ENCODE measurements around the gene CYB5B. TPM values are rescaled to one million over a fixed set of nuclear protein-coding genes. Genes with fewer than 3 reads are reported as not detected.
A peak's percentile ranks its signal among the peaks of the same experiment; 100 is the strongest.

The CYB5B gene, protein sequence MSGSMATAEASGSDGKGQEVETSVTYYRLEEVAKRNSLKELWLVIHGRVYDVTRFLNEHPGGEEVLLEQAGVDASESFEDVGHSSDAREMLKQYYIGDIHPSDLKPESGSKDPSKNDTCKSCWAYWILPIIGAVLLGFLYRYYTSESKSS
- total RNA-seq (2014; rRNA removed; shearing (Covaris generic); ENCODE audit: low replicate concordance): 119 and 138 TPM in 2 replicates

- peak; percentile 98 for DNase-seq (ENCODE audit: low read depth)
- in situ Hi-C loops (cut with HindIII; ENCODE audit: low pct_unique_long_range_greater_than_20kb, low sequenced_read_pairs): no loop called here
These were observed at the start of gene CYB5B for GRCh38 chr16:69424053-69424934. TSS of gene CYB5B (plus strand) at chr16:69424619. CDS start at chr16:69424684, 65 bp downstream.

DNA sequence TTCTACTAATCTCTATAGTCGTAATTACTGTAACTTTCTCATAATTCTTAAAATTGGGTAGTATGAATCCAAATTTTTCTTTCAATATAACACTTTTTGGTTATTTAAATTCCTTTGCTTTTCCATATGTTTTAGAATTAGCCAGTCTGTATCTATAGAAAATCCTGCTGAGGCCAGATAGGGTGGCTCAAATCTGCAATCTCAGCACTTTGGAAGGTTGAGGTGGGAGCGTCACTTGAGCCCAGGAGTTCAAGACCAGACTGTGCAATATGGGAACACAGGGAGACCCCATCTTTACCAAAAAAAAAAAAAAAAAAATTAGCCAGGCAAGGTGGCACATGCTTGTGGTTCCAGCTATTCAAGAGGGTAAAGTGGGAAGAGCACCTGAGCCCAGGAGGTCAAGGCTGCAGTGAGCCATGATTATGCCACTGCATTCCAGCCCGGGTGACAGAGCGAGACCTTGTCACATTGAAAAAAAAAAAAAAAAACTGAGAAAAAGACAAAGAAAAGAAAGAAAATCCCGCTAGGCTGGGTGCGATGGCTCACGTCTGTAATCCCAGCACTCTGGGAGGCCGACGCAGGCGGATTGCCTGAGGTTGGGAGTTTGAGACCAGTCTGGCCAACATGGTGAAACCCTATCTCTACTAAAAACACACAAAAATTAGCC is 47.9 kb upstream of the CYB5B start:
- no peak for DNase-seq (ENCODE audit: low read depth)
- in situ Hi-C loops (cut with HindIII; ENCODE audit: low pct_unique_long_range_greater_than_20kb, low sequenced_read_pairs): no loop called here

- in situ Hi-C loops (cut with HindIII; ENCODE audit: low pct_unique_long_range_greater_than_20kb, low sequenced_read_pairs): no loop called here
- DNase-seq (ENCODE audit: low read depth): no peak
These were observed 46.4 kb upstream of the CYB5B start for GRCh38 chr16:69378036-69378435.

- no peak for DNase-seq (ENCODE audit: low read depth)
- in situ Hi-C loops (cut with HindIII; ENCODE audit: low pct_unique_long_range_greater_than_20kb, low sequenced_read_pairs): no loop called here
These were observed 45.7 kb upstream of the CYB5B start for GRCh38 chr16:69378760-69379159.

DNA sequence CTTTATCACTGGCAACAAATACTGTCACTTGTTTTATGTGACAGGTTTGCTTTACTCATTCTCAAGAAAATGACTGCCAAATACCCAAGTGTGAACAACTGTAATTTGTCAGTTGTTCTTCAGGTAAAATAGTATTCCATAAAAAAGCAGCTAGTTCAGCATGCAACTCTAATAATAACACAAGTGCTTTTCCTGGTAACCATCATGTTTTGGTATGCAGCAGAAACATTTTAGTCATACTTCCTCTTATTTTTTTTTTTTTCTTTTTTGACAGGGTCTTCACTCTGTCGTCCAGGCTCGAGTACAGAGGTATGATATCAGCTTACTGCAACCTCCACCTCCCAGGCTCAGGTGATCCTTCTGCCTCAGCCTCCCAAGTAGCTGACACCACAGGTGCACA is 43.2 kb upstream of the CYB5B start:
- in situ Hi-C loops (cut with HindIII; ENCODE audit: low pct_unique_long_range_greater_than_20kb, low sequenced_read_pairs): no loop called here
- DNase-seq (ENCODE audit: low read depth): no peak

DNA sequence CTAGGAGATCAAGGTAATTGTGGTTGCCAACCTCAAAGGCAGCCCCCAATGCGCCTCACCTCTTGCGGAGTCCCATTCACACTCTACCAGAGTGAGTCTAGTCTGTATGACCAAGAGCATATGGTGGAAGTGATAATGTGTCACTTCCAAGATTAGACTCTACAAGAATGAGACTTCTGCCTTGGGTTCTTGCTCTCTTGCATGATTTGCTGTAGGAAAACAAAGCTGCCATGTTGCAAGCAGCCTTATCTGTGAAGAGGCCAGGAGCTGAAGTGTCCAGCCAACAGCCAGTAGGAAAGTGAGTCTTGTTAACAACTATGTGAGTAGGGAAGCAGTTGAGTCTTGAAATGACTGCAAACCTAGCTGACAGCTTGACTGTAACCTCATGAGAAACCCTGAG is 42.0 kb upstream of the CYB5B start:
- in situ Hi-C loops (cut with HindIII; ENCODE audit: low pct_unique_long_range_greater_than_20kb, low sequenced_read_pairs): no loop called here
- DNase-seq (ENCODE audit: low read depth): no peak

- DNase-seq (ENCODE audit: low read depth): no peak
- in situ Hi-C loops (cut with HindIII; ENCODE audit: low pct_unique_long_range_greater_than_20kb, low sequenced_read_pairs): no loop called here
These were observed 39.4 kb upstream of the CYB5B start for GRCh38 chr16:69384974-69385373.

- no peak for DNase-seq (ENCODE audit: low read depth)
- in situ Hi-C loops (cut with HindIII; ENCODE audit: low pct_unique_long_range_greater_than_20kb, low sequenced_read_pairs): no loop called here
These were observed 37.8 kb upstream of the CYB5B start for GRCh38 chr16:69386596-69386995.

GRCh38 chr16:69393898-69394849 is 30.2 kb upstream of the CYB5B start:
- DNase-seq (ENCODE audit: low read depth): no peak
- in situ Hi-C loops (cut with HindIII; ENCODE audit: low pct_unique_long_range_greater_than_20kb, low sequenced_read_pairs): no loop called here

- no peak for DNase-seq (ENCODE audit: low read depth)
These were observed 28.6 kb upstream of the CYB5B start for GRCh38 chr16:69395859-69396186.

DNA sequence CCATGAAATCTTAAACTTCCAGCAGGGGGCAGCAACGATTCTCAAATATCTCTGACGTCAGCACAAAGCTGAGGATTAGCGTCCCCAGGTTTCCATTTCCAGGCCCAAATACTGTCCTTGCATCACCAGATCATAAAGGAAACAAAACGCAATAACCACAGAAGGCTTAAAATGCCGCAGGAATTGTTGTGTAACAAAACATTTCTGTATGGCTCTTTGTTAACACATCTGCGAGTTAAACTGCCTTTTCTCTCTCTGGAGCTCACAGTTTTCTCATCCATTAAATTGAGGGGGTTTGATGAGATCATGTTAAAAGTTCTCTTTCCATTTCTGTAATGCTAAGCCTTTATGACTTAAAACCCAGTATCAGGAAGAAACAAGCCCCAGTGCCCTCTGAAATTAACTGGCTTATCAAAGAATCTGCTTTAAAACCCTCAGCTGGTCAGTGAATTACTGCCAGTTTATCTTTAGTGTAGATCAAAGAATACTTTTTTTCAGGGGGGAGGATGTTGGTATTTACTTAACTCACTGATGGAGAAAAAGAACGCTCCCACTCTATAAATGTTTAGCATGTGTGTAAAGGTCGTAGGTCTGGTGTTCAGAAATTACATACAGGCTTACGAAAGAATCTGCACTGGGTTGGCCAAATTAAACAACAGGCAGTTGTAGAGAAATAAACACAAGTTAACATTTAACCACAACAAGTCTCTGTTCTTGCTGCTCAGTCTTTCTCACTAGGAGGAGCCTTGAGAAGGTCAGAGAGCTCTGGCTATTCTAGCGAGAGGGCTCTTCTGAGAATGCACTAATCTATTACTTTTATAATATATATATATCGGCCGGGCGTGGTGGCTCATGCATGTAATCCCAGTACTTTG is 28.0 kb upstream of the CYB5B start:
- in situ Hi-C loops (cut with HindIII; ENCODE audit: low pct_unique_long_range_greater_than_20kb, low sequenced_read_pairs): loop anchor here (5.0 kb wide), 1 partner anchor 66 kb away; no protein-coding TSS in a partner anchor
- peak; percentile 96 for DNase-seq (ENCODE audit: low read depth)

More at GRCh38 chr16:69395859-69396186, 28.6 kb upstream of the CYB5B start:
- in situ Hi-C loops (cut with HindIII; ENCODE audit: low pct_unique_long_range_greater_than_20kb, low sequenced_read_pairs): loop anchor here (5.0 kb wide), 1 partner anchor 66 kb away; no protein-coding TSS in a partner anchor

- in situ Hi-C loops (cut with HindIII; ENCODE audit: low pct_unique_long_range_greater_than_20kb, low sequenced_read_pairs): loop anchor here (5.0 kb wide), 1 partner anchor 64 kb away; no protein-coding TSS in a partner anchor
- DNase-seq (ENCODE audit: low read depth): peak; percentile 91
These were observed 26.4 kb upstream of the CYB5B start for GRCh38 chr16:69397821-69398521.

GRCh38 chr16:69399361-69399760 is 25.1 kb upstream of the CYB5B start:
- in situ Hi-C loops (cut with HindIII; ENCODE audit: low pct_unique_long_range_greater_than_20kb, low sequenced_read_pairs): loop anchor here (5.0 kb wide), 1 partner anchor 63 kb away; no protein-coding TSS in a partner anchor
- no peak for DNase-seq (ENCODE audit: low read depth)

DNA sequence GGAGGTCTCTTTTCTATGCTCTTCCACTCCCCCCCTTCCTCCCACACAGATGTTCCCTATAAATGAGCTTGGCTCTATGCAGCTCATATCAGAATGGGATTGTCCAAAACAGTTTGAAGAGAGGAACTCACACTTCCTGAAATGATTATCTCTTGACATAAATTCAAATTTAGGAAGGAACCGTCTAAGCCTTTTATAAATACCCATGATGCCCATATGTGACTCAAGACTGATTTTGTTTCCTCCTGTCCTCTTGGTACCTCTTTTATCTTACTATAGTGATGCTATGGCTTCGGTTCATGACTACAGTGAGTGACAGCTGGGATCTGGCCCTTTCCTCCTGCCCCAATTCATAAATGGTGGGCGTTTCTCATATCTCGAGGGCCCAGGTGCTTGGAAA is 22.0 kb upstream of the CYB5B start:
- in situ Hi-C loops (cut with HindIII; ENCODE audit: low pct_unique_long_range_greater_than_20kb, low sequenced_read_pairs): no loop called here
- no peak for DNase-seq (ENCODE audit: low read depth)

DNA sequence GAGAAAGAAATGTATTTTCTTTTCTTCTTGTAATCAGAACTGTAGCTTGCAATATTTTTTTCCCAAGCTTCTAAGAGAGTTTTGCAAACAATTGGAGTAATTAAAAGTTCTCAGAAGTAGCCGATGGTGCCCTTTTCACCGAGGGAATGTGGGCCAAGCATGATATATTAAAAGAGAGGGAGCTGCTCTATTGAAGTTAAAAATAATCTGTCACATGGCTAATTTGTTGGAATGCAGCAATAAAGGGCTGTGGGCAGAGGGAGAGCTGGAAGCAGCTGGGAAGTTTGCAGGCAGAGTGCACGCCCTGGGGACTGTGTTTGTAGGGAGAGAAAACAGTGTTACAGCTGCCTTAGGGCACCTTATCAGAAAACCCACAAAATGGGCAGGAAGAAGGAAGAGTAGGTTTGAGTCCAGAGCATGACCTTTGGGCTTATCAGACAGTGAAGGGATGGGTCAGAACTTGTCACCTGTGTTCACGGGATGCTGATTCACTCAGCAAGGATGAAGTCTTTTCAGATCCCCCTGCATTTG is 20.1 kb upstream of the CYB5B start:
- in situ Hi-C loops (cut with HindIII; ENCODE audit: low pct_unique_long_range_greater_than_20kb, low sequenced_read_pairs): no loop called here
- DNase-seq (ENCODE audit: low read depth): peak; percentile 88

DNA sequence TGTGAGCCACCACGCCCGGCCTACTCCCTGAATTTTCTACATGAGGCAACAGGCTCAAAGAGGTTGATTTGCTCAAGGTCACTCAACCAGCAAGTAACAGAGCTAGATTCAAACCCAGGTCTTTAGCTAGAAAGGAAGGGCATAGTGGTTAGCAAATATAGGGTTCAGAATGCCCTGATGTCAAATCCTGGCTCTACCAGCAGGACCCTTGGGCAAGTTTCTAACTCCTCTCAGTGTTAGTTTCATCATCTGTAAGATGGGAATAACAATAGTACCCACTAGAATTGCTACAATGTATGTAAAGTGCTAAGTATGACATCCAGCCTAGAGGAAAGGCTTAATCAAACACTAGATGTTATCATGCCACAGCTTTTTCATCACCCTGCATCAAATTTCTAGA is 19.1 kb upstream of the CYB5B start:
- in situ Hi-C loops (cut with HindIII; ENCODE audit: low pct_unique_long_range_greater_than_20kb, low sequenced_read_pairs): no loop called here
- no peak for DNase-seq (ENCODE audit: low read depth)

Measured in Caki2 (cell line).